GM21529 (cell line): ENCODE results near the gene YWHAE.
"Not testable (repeated sequence)": the region's sequence is repeated elsewhere in the genome, so short reads cannot be mapped to it uniquely, and the experiment has no call there.

Experiments used
- ATAC-seq: cut with Tn5 transposase; IDR thresholded peaks from one replicate; pipeline ENCODE4 v1.9.1; 2021; ENCODE audit not compliant: unreplicated experiment

YWHAE gene

GRCh38 chr17:1374431-1375177 lies 25.4 kb downstream of the YWHAE start:
- no peak for ATAC-seq

DNA sequence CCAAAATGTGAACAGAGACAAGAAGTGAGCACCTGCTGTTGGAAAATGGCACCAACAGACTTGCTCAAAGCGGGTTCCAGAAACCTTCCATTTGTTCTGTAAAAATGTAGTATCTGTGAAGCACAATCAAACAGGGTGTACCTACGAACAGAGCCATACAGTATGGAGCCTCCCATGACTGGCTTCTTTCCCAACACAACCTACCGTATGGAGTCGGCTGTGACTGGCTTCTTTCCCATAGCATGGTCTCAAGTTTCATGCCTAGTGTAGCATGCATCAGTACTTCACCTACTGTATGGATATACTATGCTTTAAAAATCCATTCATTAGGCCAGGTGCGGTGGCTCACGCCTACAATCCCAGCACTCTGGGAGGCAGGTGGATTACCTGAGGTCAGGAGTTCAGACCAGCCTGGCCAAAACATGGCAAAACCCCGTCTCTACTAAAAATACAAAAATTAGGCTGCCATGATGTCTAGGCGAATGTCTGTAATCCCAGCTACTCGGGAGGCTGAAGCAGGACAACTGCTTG lies 26.2 kb downstream of the YWHAE start:
- no peak for ATAC-seq

- no peak for ATAC-seq
These were observed 27.4 kb downstream of the YWHAE start for GRCh38 chr17:1372618-1373017.

GRCh38 chr17:1371893-1372590 lies 28.0 kb downstream of the YWHAE start:
- no peak for ATAC-seq

- ATAC-seq, result no peak
These were observed 31.4 kb downstream of the YWHAE start for GRCh38 chr17:1368588-1368987.

- no peak for ATAC-seq
These were observed 32.7 kb downstream of the YWHAE start for GRCh38 chr17:1367351-1367745.

DNA sequence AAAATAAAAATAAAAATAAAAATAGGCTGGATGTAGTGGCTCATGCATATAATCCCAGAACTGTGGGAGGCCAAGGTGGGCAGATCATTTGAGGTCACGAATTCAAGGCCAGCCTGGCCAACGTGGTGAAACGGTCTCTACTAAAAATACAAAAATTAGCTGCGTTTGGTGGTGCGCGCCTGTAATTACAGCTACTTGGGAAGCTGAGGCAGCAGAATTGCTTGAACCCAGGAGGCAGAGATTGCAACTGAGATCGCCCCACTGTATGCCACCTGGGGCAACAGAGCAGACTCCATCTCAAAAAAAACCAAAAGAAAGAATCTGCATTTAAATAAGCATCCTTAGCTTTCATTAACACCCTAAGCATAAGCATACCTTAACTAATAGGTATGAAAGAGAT lies 33.8 kb downstream of the YWHAE start:
- no peak for ATAC-seq

DNA sequence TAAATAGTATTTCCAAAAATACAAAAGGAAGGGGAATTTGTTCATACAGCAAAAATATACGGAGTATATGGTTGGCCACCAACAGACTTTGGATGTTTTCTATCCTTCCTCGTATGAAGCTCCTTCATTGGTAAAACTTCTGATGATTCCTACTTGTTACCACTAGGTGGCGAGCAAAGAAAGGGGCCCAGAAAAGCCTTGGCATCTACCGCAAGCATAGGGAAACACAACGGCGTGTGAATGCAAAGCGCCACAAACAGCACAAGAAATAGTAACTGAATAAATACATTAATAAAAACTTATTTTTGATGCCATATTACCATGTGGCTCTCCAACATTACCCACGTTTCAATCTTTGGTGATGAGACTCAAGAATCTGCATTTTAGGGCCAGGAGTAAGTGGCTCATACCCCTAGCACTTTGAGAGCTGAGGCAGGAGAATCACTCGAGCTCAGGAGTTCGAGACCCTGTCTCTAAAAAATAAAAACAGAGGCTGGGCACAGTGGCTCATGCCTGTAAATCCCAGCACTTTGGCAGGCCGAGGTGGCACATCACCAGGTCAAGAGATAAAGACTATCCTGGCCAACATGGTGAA lies 34.5 kb downstream of the YWHAE start:
- peak; percentile 56 for ATAC-seq

GRCh38 chr17:1362964-1363363 lies 37.1 kb downstream of the YWHAE start:
- no peak for ATAC-seq

DNA sequence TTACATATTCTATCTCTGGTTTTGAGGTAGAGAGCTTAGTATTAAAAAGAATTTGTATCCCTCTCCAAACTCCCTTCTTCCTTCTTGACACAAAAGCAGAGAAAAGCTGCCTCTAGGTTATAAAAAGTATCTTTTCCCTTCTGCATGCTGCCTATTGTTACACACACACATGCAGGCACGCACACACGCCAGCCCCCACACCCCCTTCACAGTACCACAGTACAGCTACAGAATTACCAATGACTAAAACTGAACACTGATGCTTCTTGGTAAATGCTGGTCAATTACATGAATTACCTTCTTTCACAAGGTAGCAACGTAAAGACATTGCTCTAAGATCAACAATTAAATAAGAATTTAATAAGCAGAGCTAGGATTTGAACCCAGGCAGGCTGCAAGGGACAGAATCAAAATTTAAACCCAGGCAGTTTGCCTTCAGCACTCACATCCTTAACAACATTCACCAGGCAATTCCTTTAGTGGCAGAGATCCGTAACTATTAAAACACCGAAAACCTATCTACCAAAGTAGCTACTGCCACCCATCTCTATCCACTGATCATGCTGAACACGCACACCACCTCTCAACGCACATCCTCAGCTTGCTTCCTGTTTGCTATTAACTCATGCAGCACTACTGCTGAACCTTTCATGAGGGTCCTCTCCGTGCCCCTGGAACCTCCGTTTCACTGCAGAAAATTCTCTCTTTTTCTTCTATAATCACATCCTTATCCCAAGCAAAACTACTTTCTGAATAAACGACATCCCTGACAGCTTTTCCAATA lies 37.8 kb downstream of the YWHAE start:
- ATAC-seq, result no peak

DNA sequence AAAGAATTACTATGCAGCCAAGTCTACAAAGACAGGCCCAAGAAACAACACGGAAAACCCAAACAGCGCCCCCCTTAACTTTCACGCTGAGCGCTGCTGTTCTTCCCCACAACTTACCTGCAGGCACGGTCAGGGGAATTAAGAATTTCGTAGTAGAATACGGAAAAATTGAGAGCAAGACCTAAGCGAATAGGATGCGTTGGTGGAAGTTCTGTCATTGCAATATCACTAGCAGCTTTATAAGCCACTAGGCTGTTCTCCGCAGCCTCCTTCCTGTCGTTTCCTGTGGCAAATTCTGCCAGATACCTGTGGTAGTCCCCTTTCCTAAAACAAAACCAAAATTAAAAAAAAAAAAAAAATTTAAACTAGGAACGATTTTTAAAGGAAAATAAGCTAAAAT lies 39.0 kb downstream of the YWHAE start:
- ATAC-seq, result no peak

GRCh38 chr17:1360315-1360714 lies 39.7 kb downstream of the YWHAE start:
- not testable (repeated sequence) for ATAC-seq

- ATAC-seq, result no peak
These were observed 46.0 kb downstream of the YWHAE start for GRCh38 chr17:1354030-1354429.

- ATAC-seq, result not testable (repeated sequence)
These were observed 47.5 kb downstream of the YWHAE start for GRCh38 chr17:1352530-1352929.

DNA sequence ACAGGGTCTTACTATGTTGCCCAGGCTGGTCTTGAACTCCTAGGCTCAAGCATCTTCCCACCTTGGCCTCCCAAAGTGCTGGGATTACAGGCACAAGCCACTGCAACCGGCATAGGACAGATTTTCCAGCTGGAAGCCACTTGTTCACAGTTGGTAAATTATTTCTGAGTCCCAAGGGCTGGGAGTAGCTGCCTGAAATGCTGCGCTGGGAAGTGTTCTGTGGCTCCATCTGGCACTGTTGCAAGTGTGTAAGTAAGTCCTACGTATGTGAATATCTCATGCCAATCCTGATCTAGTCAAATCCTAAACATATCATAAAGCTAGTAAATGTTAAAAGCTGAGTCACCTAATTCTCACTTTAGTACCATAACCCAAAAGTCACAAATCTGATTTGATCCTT lies 48.1 kb downstream of the YWHAE start:
- ATAC-seq, result no peak

- no peak for ATAC-seq
These were observed 48.7 kb downstream of the YWHAE start for GRCh38 chr17:1351275-1351674.

- no peak for ATAC-seq
These were observed 52.3 kb downstream of the YWHAE start for GRCh38 chr17:1347589-1348323.

- no peak for ATAC-seq
These were observed 55.5 kb downstream of the YWHAE start for GRCh38 chr17:1344521-1344920.

- no peak for ATAC-seq
These were observed 56.5 kb downstream of the YWHAE start for GRCh38 chr17:1343554-1343953.

DNA sequence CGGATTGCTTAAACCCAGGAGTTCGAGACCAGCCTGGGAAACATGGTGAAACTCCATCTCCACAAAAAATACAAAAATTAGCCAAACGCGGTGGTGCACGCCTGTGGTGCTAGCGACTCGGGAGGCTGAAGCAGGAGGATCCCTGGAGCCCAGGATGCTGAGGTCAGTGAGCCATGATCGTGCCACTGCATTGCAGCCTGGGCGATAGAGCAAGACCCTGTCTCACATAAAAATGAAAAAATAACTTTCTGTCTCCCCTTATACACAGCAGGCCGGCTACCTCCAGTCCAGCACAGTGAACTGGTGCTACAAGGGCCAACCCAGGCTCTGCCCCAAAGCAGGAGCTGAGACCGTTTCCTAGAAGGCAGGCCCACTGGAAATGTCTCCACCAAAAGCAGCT lies 59.7 kb downstream of the YWHAE start:
- ATAC-seq, result no peak

DNA sequence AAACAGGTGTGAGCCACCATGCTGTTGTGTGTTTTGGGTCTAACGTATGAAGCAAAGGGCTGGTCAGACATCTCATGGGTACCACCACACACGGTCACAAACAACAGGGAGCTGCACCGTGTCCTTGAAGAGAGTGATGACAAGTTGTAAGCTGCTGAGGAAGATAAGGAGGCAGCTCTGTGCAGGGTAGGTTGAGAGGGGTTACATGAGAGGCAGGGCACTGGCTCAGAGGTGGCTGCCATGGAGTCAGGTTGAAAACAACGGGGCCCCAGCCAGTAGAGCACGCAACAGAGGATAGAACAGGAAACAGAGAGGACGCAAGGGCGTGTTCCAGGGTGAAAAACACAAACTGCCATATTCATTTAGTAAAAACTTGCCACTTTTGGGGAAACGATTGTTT lies 68.3 kb downstream of the YWHAE start:
- no peak for ATAC-seq
